GM20000 (cell line): Measurements from ENCODE around the gene COBLL1.

Source experiments
- DNase-seq: peaks from one replicate; pipeline ENCODE4 v3.0.0; 2012; ENCODE audit warnings: low spot score
- TF ChIP-seq, protein P1 (sequence below): IDR thresholded peaks from 2 replicates; pipeline ENCODE4 v1.5.1; 2012; ENCODE audit warnings: mild to moderate bottlenecking, control low read depth; ENCODE audit errors: extremely low read depth, missing control alignments

COBLL1 gene

DNA sequence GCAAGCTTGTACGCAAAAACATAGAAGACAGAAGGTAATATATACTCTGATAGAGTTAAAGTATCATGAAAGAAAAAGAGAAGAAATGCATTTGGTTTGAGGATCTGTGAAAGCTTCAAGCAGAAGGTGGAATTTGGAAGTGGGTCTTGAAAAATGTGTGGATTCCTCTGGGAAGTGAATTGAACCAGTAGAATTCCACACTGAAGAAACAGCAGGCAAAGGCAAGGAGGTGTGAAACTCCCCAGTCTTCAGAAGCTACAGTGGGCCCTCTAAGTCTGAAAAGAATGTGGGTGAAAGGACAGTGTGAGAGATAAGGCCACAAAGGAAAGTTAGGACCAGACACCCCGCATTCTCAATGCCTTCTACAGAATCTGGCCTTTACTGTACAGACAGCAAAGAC, 25.6 kb downstream of the COBLL1 start:
- TF ChIP-seq, protein P1, sequence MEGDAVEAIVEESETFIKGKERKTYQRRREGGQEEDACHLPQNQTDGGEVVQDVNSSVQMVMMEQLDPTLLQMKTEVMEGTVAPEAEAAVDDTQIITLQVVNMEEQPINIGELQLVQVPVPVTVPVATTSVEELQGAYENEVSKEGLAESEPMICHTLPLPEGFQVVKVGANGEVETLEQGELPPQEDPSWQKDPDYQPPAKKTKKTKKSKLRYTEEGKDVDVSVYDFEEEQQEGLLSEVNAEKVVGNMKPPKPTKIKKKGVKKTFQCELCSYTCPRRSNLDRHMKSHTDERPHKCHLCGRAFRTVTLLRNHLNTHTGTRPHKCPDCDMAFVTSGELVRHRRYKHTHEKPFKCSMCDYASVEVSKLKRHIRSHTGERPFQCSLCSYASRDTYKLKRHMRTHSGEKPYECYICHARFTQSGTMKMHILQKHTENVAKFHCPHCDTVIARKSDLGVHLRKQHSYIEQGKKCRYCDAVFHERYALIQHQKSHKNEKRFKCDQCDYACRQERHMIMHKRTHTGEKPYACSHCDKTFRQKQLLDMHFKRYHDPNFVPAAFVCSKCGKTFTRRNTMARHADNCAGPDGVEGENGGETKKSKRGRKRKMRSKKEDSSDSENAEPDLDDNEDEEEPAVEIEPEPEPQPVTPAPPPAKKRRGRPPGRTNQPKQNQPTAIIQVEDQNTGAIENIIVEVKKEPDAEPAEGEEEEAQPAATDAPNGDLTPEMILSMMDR, result no peak
- DNase-seq, result no peak

DNA sequence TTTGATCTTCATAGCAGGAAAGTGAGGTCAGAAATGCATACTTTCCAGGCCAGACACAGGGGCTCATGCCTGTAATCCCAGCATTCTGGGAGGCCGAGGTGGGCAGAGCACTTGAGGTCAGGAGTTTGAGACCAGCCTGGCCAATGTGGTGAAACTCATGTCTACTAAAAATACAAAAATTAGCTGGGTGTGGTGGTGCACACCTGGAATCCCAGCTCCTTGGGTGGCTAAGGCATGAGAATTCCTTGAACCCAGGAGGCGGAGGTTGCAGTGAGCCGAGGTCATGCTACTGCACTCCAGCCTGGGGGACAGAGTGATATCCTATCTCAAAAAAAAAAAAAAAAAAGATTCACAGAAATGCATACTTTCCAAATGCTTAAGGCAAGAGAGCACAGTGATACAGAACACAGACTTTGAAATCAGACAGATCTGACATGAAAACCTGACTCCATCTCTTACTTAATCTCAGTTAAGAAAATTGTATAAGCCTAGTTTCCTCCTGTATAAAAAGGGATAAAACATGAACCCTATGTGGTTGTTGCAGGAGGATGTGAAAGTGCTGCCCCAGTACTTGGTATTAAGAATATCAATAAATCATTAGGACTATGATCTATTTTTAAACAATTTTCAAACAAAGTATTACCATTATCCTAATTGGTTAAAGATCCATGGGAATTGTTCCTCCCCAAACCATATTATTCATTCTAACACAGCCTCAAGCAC, 26.4 kb downstream of the COBLL1 start:
- TF ChIP-seq, protein P1, result no peak
- no peak for DNase-seq

GRCh38 chr2:164813535-164813934, 28.1 kb downstream of the COBLL1 start:
- TF ChIP-seq, protein P1, result no peak
- no peak for DNase-seq

GRCh38 chr2:164812378-164812777, 29.2 kb downstream of the COBLL1 start:
- TF ChIP-seq, protein P1, result no peak
- no peak for DNase-seq

- TF ChIP-seq, protein P1, result no peak
- DNase-seq, result no peak
These were observed 29.8 kb downstream of the COBLL1 start for GRCh38 chr2:164811819-164812218.

DNA sequence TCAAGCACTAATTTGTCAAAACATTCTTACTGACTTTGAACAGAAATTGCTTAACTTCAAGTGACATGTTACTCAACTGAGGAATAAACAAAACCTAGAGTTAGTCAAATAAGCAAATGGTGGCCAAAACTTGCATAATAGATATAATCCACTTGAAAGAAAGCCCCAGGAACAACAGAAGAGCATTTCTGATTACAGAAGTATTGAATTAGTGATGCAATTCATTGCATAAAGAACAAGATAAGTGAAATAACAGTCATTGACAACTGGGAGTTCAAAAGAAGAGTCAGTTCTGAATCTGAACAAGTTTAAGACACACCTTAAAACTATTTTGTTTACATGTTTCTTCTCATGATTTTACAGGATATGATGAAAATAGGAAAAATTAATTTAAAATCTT, 30.8 kb downstream of the COBLL1 start:
- TF ChIP-seq, protein P1, result no peak
- no peak for DNase-seq

- TF ChIP-seq, protein P1, result no peak
- DNase-seq, result no peak
These were observed 32.8 kb downstream of the COBLL1 start for GRCh38 chr2:164808776-164809175.
